C4-2B (cell line): ENCODE data around the gene RASAL1.

Source experiments
- H3K27ac ChIP-seq: fragments of 450-650 bp; 2 replicates; pipeline ENCODE4 v1.5.1; 2017
- CTCF ChIP-seq: fragments of 450-650 bp; conservative IDR thresholded peaks from 2 replicates; pipeline ENCODE4 v1.5.1; 2017; ENCODE audit warnings: mild to moderate bottlenecking
- ZFX ChIP-seq: fragments of 450-650 bp; IDR thresholded peaks from 2 replicates; pipeline ENCODE4 v1.6.1; 2017

Gene RASAL1

GRCh38 chr12:113067987-113068935 is 67.3 kb downstream of the RASAL1 start:
- H3K27ac ChIP-seq = no peak overlapping the region
- TF ChIP-seq ZFX = no peak
- no peak for TF ChIP-seq CTCF

- no peak for TF ChIP-seq CTCF
- TF ChIP-seq ZFX = no peak
- H3K27ac ChIP-seq = no peak overlapping the region
Measured at GRCh38 chr12:113066813-113067400, 68.7 kb downstream of the RASAL1 start.

GRCh38 chr12:113065126-113066007 is 70.2 kb downstream of the RASAL1 start:
- TF ChIP-seq CTCF (no peak), ZFX (no peak)
- H3K27ac ChIP-seq = no peak overlapping the region

GRCh38 chr12:113064395-113065125 is 71.0 kb downstream of the RASAL1 start:
- no peak for TF ChIP-seq ZFX
- no peak for TF ChIP-seq CTCF
- H3K27ac ChIP-seq = no peak overlapping the region

- TF ChIP-seq ZFX = no peak
- no peak for TF ChIP-seq CTCF
- no peak overlapping the region for H3K27ac ChIP-seq
Measured at GRCh38 chr12:113063396-113064350, 71.9 kb downstream of the RASAL1 start.
